D341Med (cell line): ENCODE results near the gene COL9A1.

Source experiments
- DNase-seq: peaks from one replicate; pipeline ENCODE4 v3.0.0; 2012; ENCODE audit warnings: low spot score

The COL9A1 gene

DNA sequence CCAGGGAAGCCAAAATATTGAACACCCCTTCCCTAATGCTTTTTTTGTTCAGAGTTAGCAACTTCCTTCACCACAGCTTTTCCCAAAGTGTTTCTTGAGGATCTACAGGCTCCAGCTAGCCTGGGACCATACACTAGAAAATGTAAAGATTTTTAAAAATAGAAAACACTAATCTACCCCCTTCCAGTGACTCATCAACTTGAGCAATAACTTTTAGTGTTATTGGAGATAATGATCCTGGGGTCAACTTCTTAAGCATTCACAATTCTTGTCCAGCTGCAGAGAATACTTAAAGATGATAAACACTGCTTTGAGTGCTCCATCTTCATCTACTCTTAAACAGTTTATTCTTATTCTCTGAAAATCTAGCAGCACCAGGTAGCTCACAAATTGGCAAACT lies 131.6 kb downstream of the COL9A1 start:
- DNase-seq, result no peak

DNA sequence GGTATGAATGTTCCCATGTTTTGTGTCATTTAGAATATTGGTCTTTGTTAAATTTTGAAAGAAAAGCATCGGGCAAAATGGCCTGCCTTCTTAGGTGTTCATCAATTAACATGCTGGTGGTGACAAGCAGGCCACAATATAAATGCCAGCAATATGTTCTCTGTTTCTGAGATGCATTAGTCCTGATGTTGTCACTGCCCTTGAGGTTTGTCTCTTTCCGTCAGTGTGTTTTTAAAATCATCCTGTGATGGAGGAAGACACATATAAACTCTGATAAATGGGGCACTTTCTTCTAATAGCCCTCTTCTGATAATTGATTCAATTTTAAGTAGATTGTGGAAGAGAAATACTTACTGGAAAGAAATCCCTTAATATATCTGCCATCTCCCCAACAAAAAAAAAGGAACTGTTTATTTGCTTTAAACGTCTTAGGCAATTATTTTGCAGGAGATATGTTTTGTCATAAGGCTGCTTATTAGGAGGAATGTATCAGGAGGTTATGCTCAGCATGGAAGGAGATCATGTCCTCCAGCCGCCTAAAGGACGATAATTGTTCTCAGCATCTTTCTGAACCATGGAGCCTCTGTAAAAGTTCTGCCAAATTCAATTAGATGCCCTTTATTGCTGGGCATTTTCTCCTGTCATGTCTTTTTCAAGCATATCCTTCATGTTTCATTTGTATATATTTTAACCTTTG lies 134.1 kb downstream of the COL9A1 start:
- DNase-seq, result no peak
